Measurements from ENCODE around the gene ITGA8. TPM values are rescaled to one million over a fixed set of nuclear protein-coding genes. Genes with fewer than 3 reads are reported as not detected.
"Not testable (repeated sequence)": the region's sequence is repeated elsewhere in the genome, so short reads cannot be mapped to it uniquely, and the experiment has no call there.

The ITGA8 gene
- total RNA-seq, 1 donor from 2014 or later = 6.9 TPM

- Mint-ChIP-seq H3K4me1 (ENCODE audit: unreplicated experiment) (peaks cover 4% of the 10 kb centered on the region), H3K27ac (ENCODE audit: unreplicated experiment) (no peak overlapping the region), H3K27me3 (ENCODE audit: unreplicated experiment) (no peaks in the 10 kb centered on the region), H3K36me3 (ENCODE audit: unreplicated experiment) (no peaks in the 10 kb centered on the region), H3K9me3 (ENCODE audit: unreplicated experiment) (no peaks in the 10 kb centered on the region), H3K4me3 (ENCODE audit: unreplicated experiment) (no peak overlapping the region)
- DNase-seq (ENCODE audit: extremely low spot score, unreplicated experiment) = no peak
- TF ChIP-seq CTCF (IDR thresholded peaks at IDR 0.05) = no peak
Measured at GRCh38 chr10:15587271-15587670, 132.5 kb downstream of the ITGA8 start.

GRCh38 chr10:15585303-15585715 lies 134.4 kb downstream of the ITGA8 start:
- Mint-ChIP-seq H3K36me3 (ENCODE audit: unreplicated experiment) (no peaks in the 10 kb centered on the region), H3K27me3 (ENCODE audit: unreplicated experiment) (no peaks in the 10 kb centered on the region), H3K27ac (ENCODE audit: unreplicated experiment) (no peak overlapping the region), H3K4me1 (ENCODE audit: unreplicated experiment) (peaks cover 7% of the 10 kb centered on the region), H3K4me3 (ENCODE audit: unreplicated experiment) (no peak overlapping the region), H3K9me3 (ENCODE audit: unreplicated experiment) (peaks cover 8% of the 10 kb centered on the region)
- peak; percentile 88 for DNase-seq (ENCODE audit: extremely low spot score, unreplicated experiment)
- TF ChIP-seq CTCF (IDR thresholded peaks at IDR 0.05) = peak; percentile 87

- peaks cover 18% of the 10 kb centered on the region for H3K4me1 Mint-ChIP-seq (ENCODE audit: unreplicated experiment)
- not testable (repeated sequence) for DNase-seq (ENCODE audit: extremely low spot score, unreplicated experiment); H3K4me3 Mint-ChIP-seq (ENCODE audit: unreplicated experiment); H3K9me3 Mint-ChIP-seq (ENCODE audit: unreplicated experiment); H3K27ac Mint-ChIP-seq (ENCODE audit: unreplicated experiment); H3K36me3 Mint-ChIP-seq (ENCODE audit: unreplicated experiment); H3K27me3 Mint-ChIP-seq (ENCODE audit: unreplicated experiment)
Measured at GRCh38 chr10:15582972-15583371, 136.8 kb downstream of the ITGA8 start.

GRCh38 chr10:15579605-15580004 lies 140.1 kb downstream of the ITGA8 start:
- H3K4me3 Mint-ChIP-seq (ENCODE audit: unreplicated experiment) = peak overlapping the region; percentile 6
- no peaks in the 10 kb centered on the region for H3K36me3 Mint-ChIP-seq (ENCODE audit: unreplicated experiment)
- H3K9me3 Mint-ChIP-seq (ENCODE audit: unreplicated experiment) = peaks cover 8% of the 10 kb centered on the region
- TF ChIP-seq CTCF (IDR thresholded peaks at IDR 0.05) = no peak
- H3K4me1 Mint-ChIP-seq (ENCODE audit: unreplicated experiment) = peaks cover 14% of the 10 kb centered on the region
- H3K27me3 Mint-ChIP-seq (ENCODE audit: unreplicated experiment) = no peaks in the 10 kb centered on the region
- DNase-seq (ENCODE audit: extremely low spot score, unreplicated experiment) = no peak
- peak overlapping the region; percentile 17 for H3K27ac Mint-ChIP-seq (ENCODE audit: unreplicated experiment)

GRCh38 chr10:15572531-15573045 lies 147.1 kb downstream of the ITGA8 start:
- Mint-ChIP-seq H3K27ac (ENCODE audit: unreplicated experiment) (no peak overlapping the region), H3K36me3 (ENCODE audit: unreplicated experiment) (no peaks in the 10 kb centered on the region), H3K4me1 (ENCODE audit: unreplicated experiment) (peaks cover 24% of the 10 kb centered on the region), H3K9me3 (ENCODE audit: unreplicated experiment) (no peaks in the 10 kb centered on the region), H3K4me3 (ENCODE audit: unreplicated experiment) (no peak overlapping the region), H3K27me3 (ENCODE audit: unreplicated experiment) (no peaks in the 10 kb centered on the region)
- no peak for DNase-seq (ENCODE audit: extremely low spot score, unreplicated experiment)
- TF ChIP-seq CTCF (IDR thresholded peaks at IDR 0.05) = no peak

GRCh38 chr10:15571575-15571974 lies 148.1 kb downstream of the ITGA8 start:
- peaks cover 26% of the 10 kb centered on the region for H3K4me1 Mint-ChIP-seq (ENCODE audit: unreplicated experiment)
- H3K36me3 Mint-ChIP-seq (ENCODE audit: unreplicated experiment) = no peaks in the 10 kb centered on the region
- H3K9me3 Mint-ChIP-seq (ENCODE audit: unreplicated experiment) = no peaks in the 10 kb centered on the region
- peak overlapping the region; percentile 23 for H3K27ac Mint-ChIP-seq (ENCODE audit: unreplicated experiment)
- H3K27me3 Mint-ChIP-seq (ENCODE audit: unreplicated experiment) = no peaks in the 10 kb centered on the region
- no peak for TF ChIP-seq CTCF (IDR thresholded peaks at IDR 0.05)
- DNase-seq (ENCODE audit: extremely low spot score, unreplicated experiment) = no peak
- H3K4me3 Mint-ChIP-seq (ENCODE audit: unreplicated experiment) = no peak overlapping the region

Data from osteocyte (in vitro differentiated cells).